Measurements from ENCODE around the gene AOPEP. TPM values are rescaled to one million over a fixed set of nuclear protein-coding genes. Genes with fewer than 3 reads are reported as not detected.

Gene AOPEP
- total RNA-seq, 1 donor from 2014 or later, result 24.8 TPM

GRCh38 chr9:94993160-94993820 lies 266.8 kb downstream of the AOPEP start:
- Mint-ChIP-seq H3K27me3 (ENCODE audit: low read depth) (no peaks in the 10 kb centered on the region), H3K9me3 (no peaks in the 10 kb centered on the region), H3K36me3 (ENCODE audit: low read depth) (peaks cover 6% of the 10 kb centered on the region), H3K4me3 (no peak overlapping the region), H3K27ac (ENCODE audit: unreplicated experiment) (no peak overlapping the region), H3K4me1 (peaks cover 33% of the 10 kb centered on the region)
- no peak for TF ChIP-seq CTCF (conservative IDR thresholded peaks at IDR 0.05)
- no peak for DNase-seq (ENCODE audit: low read depth, low spot score)

GRCh38 chr9:94993821-94994165 lies 267.3 kb downstream of the AOPEP start:
- DNase-seq (ENCODE audit: low read depth, low spot score), result no peak
- Mint-ChIP-seq H3K27ac (ENCODE audit: unreplicated experiment) (no peak overlapping the region), H3K4me1 (peaks cover 33% of the 10 kb centered on the region), H3K36me3 (ENCODE audit: low read depth) (peaks cover 3% of the 10 kb centered on the region), H3K4me3 (no peak overlapping the region), H3K27me3 (ENCODE audit: low read depth) (no peaks in the 10 kb centered on the region), H3K9me3 (no peaks in the 10 kb centered on the region)
- no peak for TF ChIP-seq CTCF (conservative IDR thresholded peaks at IDR 0.05)

GRCh38 chr9:94995048-94995693 lies 268.7 kb downstream of the AOPEP start:
- H3K4me1 Mint-ChIP-seq, result peaks cover 33% of the 10 kb centered on the region
- H3K27ac Mint-ChIP-seq (ENCODE audit: unreplicated experiment), result no peak overlapping the region
- no peak overlapping the region for H3K4me3 Mint-ChIP-seq
- H3K27me3 Mint-ChIP-seq (ENCODE audit: low read depth), result no peaks in the 10 kb centered on the region
- no peaks in the 10 kb centered on the region for H3K9me3 Mint-ChIP-seq
- no peak for DNase-seq (ENCODE audit: low read depth, low spot score)
- TF ChIP-seq CTCF (conservative IDR thresholded peaks at IDR 0.05), result no peak
- H3K36me3 Mint-ChIP-seq (ENCODE audit: low read depth), result peaks cover under 1% of the 10 kb centered on the region

- Mint-ChIP-seq H3K27ac (ENCODE audit: unreplicated experiment) (no peak overlapping the region), H3K27me3 (ENCODE audit: low read depth) (no peaks in the 10 kb centered on the region), H3K4me1 (peaks cover 33% of the 10 kb centered on the region), H3K4me3 (no peak overlapping the region), H3K36me3 (ENCODE audit: low read depth) (no peaks in the 10 kb centered on the region), H3K9me3 (no peaks in the 10 kb centered on the region)
- no peak for TF ChIP-seq CTCF (conservative IDR thresholded peaks at IDR 0.05)
- DNase-seq (ENCODE audit: low read depth, low spot score), result no peak
Measured at GRCh38 chr9:94996641-94997040, 270.1 kb downstream of the AOPEP start.

GRCh38 chr9:94997727-94998126 lies 271.2 kb downstream of the AOPEP start:
- H3K27me3 Mint-ChIP-seq (ENCODE audit: low read depth), result peaks cover 9% of the 10 kb centered on the region
- H3K36me3 Mint-ChIP-seq (ENCODE audit: low read depth), result no peaks in the 10 kb centered on the region
- no peak overlapping the region for H3K4me3 Mint-ChIP-seq
- H3K27ac Mint-ChIP-seq (ENCODE audit: unreplicated experiment), result no peak overlapping the region
- no peak for DNase-seq (ENCODE audit: low read depth, low spot score)
- no peak for TF ChIP-seq CTCF (conservative IDR thresholded peaks at IDR 0.05)
- H3K9me3 Mint-ChIP-seq, result no peaks in the 10 kb centered on the region
- H3K4me1 Mint-ChIP-seq, result peaks cover 29% of the 10 kb centered on the region
